ENCODE results near the gene MYL10. TPM values are rescaled to one million over a fixed set of nuclear protein-coding genes. Genes with fewer than 3 reads are reported as not detected.
A peak's percentile ranks its signal among the peaks of the same experiment; 100 is the strongest.

MYL10 gene
- total RNA-seq, 4 donors from 2014 or later = 6.3 TPM; not detected in 3

- DNase-seq (no peak), ATAC-seq (no peak)
- no peaks in the 10 kb centered on the region for H3K27me3 ChIP-seq
- peaks cover 7 to 10% of the 10 kb centered on the region in 2 donors for H3K4me1 ChIP-seq
- in situ Hi-C loops (cut with MboI; ENCODE audit: low sequenced_read_pairs in 4 of 4) = no loop called here
- no peaks in the 10 kb centered on the region for H3K36me3 ChIP-seq
- TF ChIP-seq POLR2A (IDR thresholded peaks at IDR 0.05) (no peak), CTCF (IDR thresholded peaks at IDR 0.05 in 4 of 5, conservative IDR thresholded peaks at IDR 0.05 in 1 of 5) (no peak)
- no peaks in the 10 kb centered on the region for H3K9me3 ChIP-seq
- H3K27ac ChIP-seq = peak overlapping the region in 1 of 4 donors; percentile 15
- no peak overlapping the region for H3K4me3 ChIP-seq
- intact Hi-C loops (cut with DNase I; ENCODE audit: low total_unique reads) = no loop called here
Measured at GRCh38 chr7:101636822-101637623, 7.9 kb upstream of the MYL10 start.

GRCh38 chr7:101635484-101635883 lies 6.4 kb upstream of the MYL10 start:
- Histone ChIP-seq H3K4me1 (peaks cover 7 to 21% of the 10 kb centered on the region in 2 donors), H3K4me3 (no peak overlapping the region), H3K27ac (peak overlapping the region in 2 of 4 donors; percentile 45 to 85), H3K27me3 (no peaks in the 10 kb centered on the region), H3K36me3 (no peaks in the 10 kb centered on the region), H3K9me3 (no peaks in the 10 kb centered on the region)
- no peak for DNase-seq
- TF ChIP-seq CTCF (IDR thresholded peaks at IDR 0.05 in 4 of 5, conservative IDR thresholded peaks at IDR 0.05 in 1 of 5) (no peak), POLR2A (IDR thresholded peaks at IDR 0.05) (no peak)
- no peak for ATAC-seq
- in situ Hi-C loops (cut with MboI; ENCODE audit: low sequenced_read_pairs in 4 of 4) (no loop called here), intact Hi-C loops (cut with DNase I; ENCODE audit: low total_unique reads) (no loop called here)

GRCh38 chr7:101634196-101634717 lies 5.2 kb upstream of the MYL10 start:
- intact Hi-C loops (cut with DNase I; ENCODE audit: low total_unique reads) (no loop called here), in situ Hi-C loops (cut with MboI; ENCODE audit: low sequenced_read_pairs in 4 of 4) (no loop called here)
- no peaks in the 10 kb centered on the region for H3K27me3 ChIP-seq
- TF ChIP-seq POLR2A (IDR thresholded peaks at IDR 0.05) (no peak), CTCF (IDR thresholded peaks at IDR 0.05 in 4 of 5, conservative IDR thresholded peaks at IDR 0.05 in 1 of 5) (no peak)
- H3K9me3 ChIP-seq = no peaks in the 10 kb centered on the region
- no peak for DNase-seq
- no peak for ATAC-seq
- peak overlapping the region in 3 of 4 donors; percentile 38 to 85 (median 64) for H3K27ac ChIP-seq
- no peak overlapping the region for H3K4me3 ChIP-seq
- peaks cover 7 to 27% of the 10 kb centered on the region in 2 donors for H3K4me1 ChIP-seq
- H3K36me3 ChIP-seq = no peaks in the 10 kb centered on the region

GRCh38 chr7:101633511-101633910 lies 4.4 kb upstream of the MYL10 start:
- no peak for TF ChIP-seq POLR2A (IDR thresholded peaks at IDR 0.05)
- TF ChIP-seq CTCF (IDR thresholded peaks at IDR 0.05 in 4 of 5, conservative IDR thresholded peaks at IDR 0.05 in 1 of 5) = no peak
- ATAC-seq (peak; percentile 96 to 97), DNase-seq (peak; percentile 67 to 96)
- intact Hi-C loops (cut with DNase I; ENCODE audit: low total_unique reads) (loop anchor here (1.0 kb wide), 1 partner anchor 38 kb away; no protein-coding TSS in a partner anchor), in situ Hi-C loops (cut with MboI; ENCODE audit: low sequenced_read_pairs in 4 of 4) (no loop called here)
- peak overlapping the region in 3 of 4 donors; percentile 38 to 85 (median 64) for H3K27ac ChIP-seq
- H3K4me1 ChIP-seq = peaks cover 7 to 34% of the 10 kb centered on the region in 2 donors
- no peaks in the 10 kb centered on the region for H3K36me3 ChIP-seq
- H3K9me3 ChIP-seq = no peaks in the 10 kb centered on the region
- H3K27me3 ChIP-seq = no peaks in the 10 kb centered on the region
- no peak overlapping the region for H3K4me3 ChIP-seq
